SK-N-SH (cell line): ENCODE measurements around the gene ASF1B.

Experiments used
- EZH2phosphoT487 ChIP-seq: fragments of 200-600 bp; sonication (generic); IDR thresholded peaks from 2 replicates; pipeline ENCODE4 v1.6.1; 2017; ENCODE audit warnings: low read depth, mixed run types, mild to moderate bottlenecking, antibody characterized with exemption, moderate library complexity, borderline replicate concordance
- IRF3 ChIP-seq: fragments of 150-350 bp; IDR thresholded peaks from 2 replicates; pipeline ENCODE4 v1.6.1; 2016; ENCODE audit warnings: mild to moderate bottlenecking, low read depth, low read length
- NRF1 ChIP-seq: IDR thresholded peaks from 2 replicates; pipeline ENCODE4 v1.6.1; 2012; ENCODE audit warnings: low read depth, mild to moderate bottlenecking, low read length
- POLR2AphosphoS5 ChIP-seq: IDR thresholded peaks from 2 replicates; pipeline ENCODE4 v1.6.1; 2012; ENCODE audit warnings: low read depth, low read length
- REST ChIP-seq: IDR thresholded peaks from 2 replicates; pipeline ENCODE4 v1.6.1; 2012; ENCODE audit warnings: mild to moderate bottlenecking, low read depth, low read length, moderate library complexity
- RFX5 ChIP-seq: IDR thresholded peaks from 2 replicates; pipeline ENCODE4 v1.6.1; 2012; ENCODE audit warnings: mild to moderate bottlenecking, improper control_type of control experiment, low read length
- RXRA ChIP-seq: IDR thresholded peaks from 2 replicates; pipeline ENCODE4 v1.4.0; 2012; ENCODE audit warnings: low read depth, mild to moderate bottlenecking, borderline replicate concordance
- SMC3 ChIP-seq: IDR thresholded peaks from 2 replicates; pipeline ENCODE4 v1.6.1; 2012; ENCODE audit warnings: low read depth, low read length, improper control_type of control experiment
- TAF1 ChIP-seq: IDR thresholded peaks from 2 replicates; pipeline ENCODE4 v1.6.1; 2012; ENCODE audit warnings: low read depth, mild to moderate bottlenecking, low read length, moderate library complexity, borderline replicate concordance
- YY1 ChIP-seq: IDR thresholded peaks from 2 replicates; pipeline ENCODE4 v1.4.0; 2012; ENCODE audit warnings: low read depth, mild to moderate bottlenecking
- TF ChIP-seq, protein P1 (sequence below): fragments of 200-600 bp; sonication (generic); IDR thresholded peaks from 2 replicates; pipeline ENCODE4 v1.6.1; 2017; ENCODE audit warnings: antibody characterized with exemption, mild to moderate bottlenecking, moderate library complexity
- TF ChIP-seq, protein P2 (sequence below): IDR thresholded peaks from 2 replicates; pipeline ENCODE4 v1.4.0; 2012; ENCODE audit warnings: low read depth

- TF ChIP-seq, protein P1, sequence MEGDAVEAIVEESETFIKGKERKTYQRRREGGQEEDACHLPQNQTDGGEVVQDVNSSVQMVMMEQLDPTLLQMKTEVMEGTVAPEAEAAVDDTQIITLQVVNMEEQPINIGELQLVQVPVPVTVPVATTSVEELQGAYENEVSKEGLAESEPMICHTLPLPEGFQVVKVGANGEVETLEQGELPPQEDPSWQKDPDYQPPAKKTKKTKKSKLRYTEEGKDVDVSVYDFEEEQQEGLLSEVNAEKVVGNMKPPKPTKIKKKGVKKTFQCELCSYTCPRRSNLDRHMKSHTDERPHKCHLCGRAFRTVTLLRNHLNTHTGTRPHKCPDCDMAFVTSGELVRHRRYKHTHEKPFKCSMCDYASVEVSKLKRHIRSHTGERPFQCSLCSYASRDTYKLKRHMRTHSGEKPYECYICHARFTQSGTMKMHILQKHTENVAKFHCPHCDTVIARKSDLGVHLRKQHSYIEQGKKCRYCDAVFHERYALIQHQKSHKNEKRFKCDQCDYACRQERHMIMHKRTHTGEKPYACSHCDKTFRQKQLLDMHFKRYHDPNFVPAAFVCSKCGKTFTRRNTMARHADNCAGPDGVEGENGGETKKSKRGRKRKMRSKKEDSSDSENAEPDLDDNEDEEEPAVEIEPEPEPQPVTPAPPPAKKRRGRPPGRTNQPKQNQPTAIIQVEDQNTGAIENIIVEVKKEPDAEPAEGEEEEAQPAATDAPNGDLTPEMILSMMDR, result no peak
- TF ChIP-seq POLR2AphosphoS5 (no peak), REST (no peak), RXRA (no peak), YY1 (no peak), IRF3 (no peak), NRF1 (no peak), TAF1 (no peak), EZH2phosphoT487 (no peak), RFX5 (no peak), SMC3 (no peak)
- TF ChIP-seq, protein P2, sequence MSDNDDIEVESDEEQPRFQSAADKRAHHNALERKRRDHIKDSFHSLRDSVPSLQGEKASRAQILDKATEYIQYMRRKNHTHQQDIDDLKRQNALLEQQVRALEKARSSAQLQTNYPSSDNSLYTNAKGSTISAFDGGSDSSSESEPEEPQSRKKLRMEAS, result no peak
These were observed 342 bp downstream of the ASF1B start for GRCh38 chr19:14135985-14136508.
